Esophagus muscularis mucosa (tissue), 4 donors: ENCODE data around the gene EPHA6.

Experiments used
- CTCF ChIP-seq, 3 experiments: fragments of 200-600 bp in 2 of 3; fragments of 450-650 bp in 1 of 3; sonication (generic) in 2 of 3; IDR thresholded peaks; one replicate each; pipeline ENCODE4 v1.5.1; 2017 to 2019; ENCODE audit warnings: antibody characterized with exemption in 3 of 3, mild to moderate bottlenecking in 2 of 3, moderate library complexity in 1 of 3
- EP300 ChIP-seq: sonication (generic); formaldehyde crosslinking; IDR thresholded peaks from one replicate; pipeline ENCODE4 v1.6.1; 2017; ENCODE audit warnings: antibody characterized with exemption
- POLR2A ChIP-seq: fragments of 450-650 bp; IDR thresholded peaks from one replicate; pipeline ENCODE4 v1.6.1; 2017; ENCODE audit warnings: antibody characterized with exemption, moderate library complexity, mild to moderate bottlenecking, low read depth
- POLR2AphosphoS5 ChIP-seq, 2 donors: sonication (generic); formaldehyde crosslinking; IDR thresholded peaks; one replicate each; pipeline ENCODE4 v1.6.1; 2017; ENCODE audit warnings: antibody characterized with exemption in 2 of 2

GRCh38 chr3:97665896-97666295 is 851.5 kb downstream of the EPHA6 start:
- TF ChIP-seq CTCF (IDR thresholded peaks at IDR 0.05) (no peak), POLR2A (no peak), EP300 (no peak), POLR2AphosphoS5 (IDR thresholded peaks at IDR 0.05) (no peak)
